Peyer's patch (tissue), 4 donors: ENCODE results near the gene GALNT17.

Source experiments
- CTCF ChIP-seq, 6 experiments: fragments of 450-650 bp in 4 of 6; fragments of 200-600 bp in 2 of 6; sonication (generic) in 1 of 6; IDR thresholded peaks; one replicate each; pipeline ENCODE4 v1.5.1; 2017 to 2019; ENCODE audit warnings: antibody characterized with exemption in 6 of 6, mild to moderate bottlenecking in 3 of 6, moderate library complexity in 1 of 6
- POLR2A ChIP-seq, 2 donors: fragments of 450-650 bp; IDR thresholded peaks; one replicate each; pipeline ENCODE4 v1.5.1; 2017; ENCODE audit warnings: antibody characterized with exemption in 2 of 2, mild to moderate bottlenecking in 2 of 2, moderate library complexity in 2 of 2

GRCh38 chr7:71682841-71683781 is 551.2 kb downstream of the GALNT17 start:
- TF ChIP-seq CTCF (IDR thresholded peaks at IDR 0.05): no peak
- TF ChIP-seq POLR2A (IDR thresholded peaks at IDR 0.05): no peak
